Measurements from ENCODE around the gene CD8B.
A peak's percentile ranks its signal among the peaks of the same experiment; 100 is the strongest.

- TF ChIP-seq NR3C1 (CRISPR knock-in tag; IDR thresholded peaks at IDR 0.05): no peak
- TF ChIP-seq CTCF (IDR thresholded peaks at IDR 0.05 in 2 of 3, conservative IDR thresholded peaks at IDR 0.05 in 1 of 3; ENCODE audit: insufficient read depth in 2 of 3, low read depth in 1 of 3, low read length in 3 of 3): peak; percentile 88 to 95 (median 89)
- no peak for TF ChIP-seq SAP30 (IDR thresholded peaks at IDR 0.05; ENCODE audit: borderline replicate concordance, insufficient read depth, low read depth, low read length, poor library complexity, severe bottlenecking)
- TF ChIP-seq KLF10 (CRISPR knock-in tag; IDR thresholded peaks at IDR 0.05): no peak
- no peak for TF ChIP-seq POLR2AphosphoS5 (IDR thresholded peaks at IDR 0.05; ENCODE audit: control insufficient read depth, insufficient read depth, low read depth, low read length)
- TF ChIP-seq ZNF277 (CRISPR knock-in tag; IDR thresholded peaks at IDR 0.05; ENCODE audit: borderline replicate concordance): no peak
- TF ChIP-seq MNT (conservative IDR thresholded peaks at IDR 0.05): no peak
- TF ChIP-seq PHF20 (IDR thresholded peaks at IDR 0.05; ENCODE audit: partially characterized antibody): no peak
- TF ChIP-seq FOXA3 (CRISPR knock-in tag; conservative IDR thresholded peaks at IDR 0.05 in 1 of 2, IDR thresholded peaks at IDR 0.05 in 1 of 2): no peak
- no peak for TF ChIP-seq KAT2B (IDR thresholded peaks at IDR 0.05; ENCODE audit: low read depth, low read length)
- no peak for TF ChIP-seq POLR2A (conservative IDR thresholded peaks at IDR 0.05)
- no peak for TF ChIP-seq RNF2 (IDR thresholded peaks at IDR 0.05)
These were observed 53.1 kb downstream of the CD8B start for GRCh38 chr2:86808315-86809161.

All from K562 (cell line).